Astrocyte (in vitro differentiated cells and primary cell): ENCODE results near the gene RPS6KL1. TPM values are rescaled to one million over a fixed set of nuclear protein-coding genes. Genes with fewer than 3 reads are reported as not detected.

Source experiments
- DNase-seq: peaks from one replicate; pipeline ENCODE4 v3.0.0-alpha.2; 2010; ENCODE audit warnings: low read depth
- FAIRE-seq: peaks from 2 replicates; lab custom pipeline; 2011; peaks lifted over from hg19 to GRCh38; lab: Jason Lieb, UNC
- H2AFZ ChIP-seq: 2 replicates; pipeline ENCODE4 v1.6.0; 2012; ENCODE audit warnings: low read depth, low read length, inconsistent platforms
- H3K27ac ChIP-seq: 2 replicates; pipeline ENCODE4 v1.5.1; 2011; ENCODE audit warnings: low read depth, low read length, inconsistent platforms
- H3K27me3 ChIP-seq: 2 replicates; pipeline ENCODE4 v1.6.0; 2011; ENCODE audit warnings: low read length, inconsistent platforms; ENCODE audit not compliant: insufficient read depth
- H3K36me3 ChIP-seq: 2 replicates; pipeline ENCODE4 v1.5.1; 2011; ENCODE audit warnings: low read length, inconsistent platforms; ENCODE audit not compliant: insufficient read depth
- H3K4me1 ChIP-seq: 2 replicates; pipeline ENCODE4 v1.5.1; 2011; ENCODE audit warnings: low read length, inconsistent platforms; ENCODE audit not compliant: insufficient read depth
- H3K4me2 ChIP-seq: 2 replicates; pipeline ENCODE4 v1.6.0; 2012; ENCODE audit warnings: low read length, inconsistent platforms
- H3K4me3 ChIP-seq: 2 replicates; pipeline ENCODE4 v1.5.1; 2011; ENCODE audit warnings: low read depth, mild to moderate bottlenecking, low read length, inconsistent platforms; ENCODE audit not compliant: insufficient read depth
- H3K79me2 ChIP-seq: 2 replicates; pipeline ENCODE4 v1.6.0; 2012; ENCODE audit warnings: mild to moderate bottlenecking, low read length, inconsistent platforms; ENCODE audit not compliant: insufficient read depth
- H3K9ac ChIP-seq: 2 replicates; pipeline ENCODE4 v1.6.0; 2012; ENCODE audit warnings: mild to moderate bottlenecking, low read length, inconsistent platforms
- H3K9me3 ChIP-seq: 2 replicates; pipeline ENCODE4 v1.5.1; 2012; ENCODE audit warnings: low read depth, mild to moderate bottlenecking, low read length, inconsistent platforms; ENCODE audit not compliant: insufficient read depth
- H4K20me1 ChIP-seq: 2 replicates; pipeline ENCODE4 v1.6.0; 2012; ENCODE audit warnings: low read length, inconsistent platforms; ENCODE audit not compliant: insufficient read depth
- H3K27ac Mint-ChIP-seq: one replicate; pipeline ENCODE4 v1.8.0; 2021; ENCODE audit warnings: mild to moderate bottlenecking, mixed read lengths; ENCODE audit not compliant: unreplicated experiment
- H3K27me3 Mint-ChIP-seq: one replicate; pipeline ENCODE4 v1.8.0; 2021; ENCODE audit warnings: low read depth, mixed read lengths; ENCODE audit not compliant: unreplicated experiment
- H3K36me3 Mint-ChIP-seq: one replicate; pipeline ENCODE4 v1.8.0; 2021; ENCODE audit warnings: low read depth, mixed read lengths; ENCODE audit not compliant: unreplicated experiment
- H3K4me1 Mint-ChIP-seq: one replicate; pipeline ENCODE4 v1.8.0; 2021; ENCODE audit warnings: low read depth, mixed read lengths; ENCODE audit not compliant: unreplicated experiment
- H3K4me3 Mint-ChIP-seq: one replicate; pipeline ENCODE4 v1.8.0; 2021; ENCODE audit warnings: mild to moderate bottlenecking, moderate library complexity, mixed read lengths; ENCODE audit not compliant: unreplicated experiment
- H3K9me3 Mint-ChIP-seq: one replicate; pipeline ENCODE4 v1.8.0; 2021; ENCODE audit warnings: mild to moderate bottlenecking, mixed read lengths; ENCODE audit not compliant: unreplicated experiment
- EZH2 ChIP-seq: IDR thresholded peaks from 2 replicates; pipeline ENCODE4 v1.6.1; 2012; ENCODE audit warnings: mild to moderate bottlenecking, low read length, inconsistent platforms; ENCODE audit not compliant: insufficient read depth
- total RNA-seq: library from RNA; stranded (reverse); gene quantifications from 2 replicates; pipeline ENCODE4 v1.2.1, GENCODE V29; 2021
- TF ChIP-seq, protein P1 (sequence below): IDR thresholded peaks from 2 replicates; pipeline ENCODE4 v1.5.1; 2011; ENCODE audit warnings: low read depth, mild to moderate bottlenecking, inconsistent platforms, low read length, moderate library complexity; ENCODE audit not compliant: insufficient read depth

The RPS6KL1 gene
- total RNA-seq, 1 donor from 2014 or later, result 1.7 TPM

GRCh38 chr14:74917178-74917543 lies 5.9 kb downstream of the RPS6KL1 start:
- no peak overlapping the region for H2AFZ ChIP-seq
- peaks cover 5% of the 10 kb centered on the region for H3K27me3 Mint-ChIP-seq
- FAIRE-seq (no peak), DNase-seq (no peak)
- no peaks in the 10 kb centered on the region for H3K79me2 ChIP-seq
- H3K36me3 ChIP-seq, result no peaks in the 10 kb centered on the region
- TF ChIP-seq EZH2, result no peak
- TF ChIP-seq, protein P1, sequence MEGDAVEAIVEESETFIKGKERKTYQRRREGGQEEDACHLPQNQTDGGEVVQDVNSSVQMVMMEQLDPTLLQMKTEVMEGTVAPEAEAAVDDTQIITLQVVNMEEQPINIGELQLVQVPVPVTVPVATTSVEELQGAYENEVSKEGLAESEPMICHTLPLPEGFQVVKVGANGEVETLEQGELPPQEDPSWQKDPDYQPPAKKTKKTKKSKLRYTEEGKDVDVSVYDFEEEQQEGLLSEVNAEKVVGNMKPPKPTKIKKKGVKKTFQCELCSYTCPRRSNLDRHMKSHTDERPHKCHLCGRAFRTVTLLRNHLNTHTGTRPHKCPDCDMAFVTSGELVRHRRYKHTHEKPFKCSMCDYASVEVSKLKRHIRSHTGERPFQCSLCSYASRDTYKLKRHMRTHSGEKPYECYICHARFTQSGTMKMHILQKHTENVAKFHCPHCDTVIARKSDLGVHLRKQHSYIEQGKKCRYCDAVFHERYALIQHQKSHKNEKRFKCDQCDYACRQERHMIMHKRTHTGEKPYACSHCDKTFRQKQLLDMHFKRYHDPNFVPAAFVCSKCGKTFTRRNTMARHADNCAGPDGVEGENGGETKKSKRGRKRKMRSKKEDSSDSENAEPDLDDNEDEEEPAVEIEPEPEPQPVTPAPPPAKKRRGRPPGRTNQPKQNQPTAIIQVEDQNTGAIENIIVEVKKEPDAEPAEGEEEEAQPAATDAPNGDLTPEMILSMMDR, result no peak
- H4K20me1 ChIP-seq, result no peaks in the 10 kb centered on the region
- no peak overlapping the region for H3K27ac Mint-ChIP-seq
- no peak overlapping the region for H3K9ac ChIP-seq
- H3K9me3 ChIP-seq, result no peaks in the 10 kb centered on the region
- H3K9me3 Mint-ChIP-seq, result no peaks in the 10 kb centered on the region
- H3K4me2 ChIP-seq, result no peak overlapping the region
- peaks cover 5% of the 10 kb centered on the region for H3K4me1 Mint-ChIP-seq
- no peaks in the 10 kb centered on the region for H3K36me3 Mint-ChIP-seq
- no peak overlapping the region for H3K4me3 ChIP-seq
- H3K27ac ChIP-seq, result no peak overlapping the region
- H3K4me3 Mint-ChIP-seq, result no peak overlapping the region
- no peaks in the 10 kb centered on the region for H3K27me3 ChIP-seq
- peaks cover 8% of the 10 kb centered on the region for H3K4me1 ChIP-seq

DNA sequence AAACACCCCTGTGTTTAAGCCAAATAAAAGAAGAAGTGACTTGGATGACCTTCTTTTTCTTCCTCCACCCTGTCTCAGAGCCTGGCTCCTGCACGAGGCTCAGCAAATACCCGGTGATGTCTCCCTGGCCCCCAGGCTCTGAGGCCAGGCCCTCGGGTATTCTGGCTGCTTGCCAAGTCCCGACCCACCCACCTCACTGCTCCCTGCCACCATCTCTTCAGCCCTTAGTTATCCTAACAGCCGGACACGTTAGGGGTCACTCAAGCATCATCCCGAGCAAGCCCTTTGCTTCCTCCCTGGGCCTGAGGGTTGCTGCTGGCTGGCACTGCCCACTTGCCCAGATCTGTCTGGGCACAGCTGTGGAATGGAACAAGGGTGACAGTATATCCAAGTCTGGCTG lies 7.2 kb downstream of the RPS6KL1 start:
- H3K36me3 ChIP-seq, result no peaks in the 10 kb centered on the region
- H3K9ac ChIP-seq, result no peak overlapping the region
- no peak overlapping the region for H3K4me2 ChIP-seq
- no peaks in the 10 kb centered on the region for H3K9me3 ChIP-seq
- no peak overlapping the region for H3K4me3 ChIP-seq
- H3K27me3 Mint-ChIP-seq, result peaks cover 4% of the 10 kb centered on the region
- DNase-seq (no peak), FAIRE-seq (no peak)
- H3K4me3 Mint-ChIP-seq, result no peak overlapping the region
- H3K27me3 ChIP-seq, result no peaks in the 10 kb centered on the region
- H3K79me2 ChIP-seq, result no peaks in the 10 kb centered on the region
- H3K36me3 Mint-ChIP-seq, result no peaks in the 10 kb centered on the region
- peaks cover 5% of the 10 kb centered on the region for H3K4me1 Mint-ChIP-seq
- no peak for TF ChIP-seq EZH2
- TF ChIP-seq, protein P1, result no peak
- H2AFZ ChIP-seq, result no peak overlapping the region
- peaks cover 8% of the 10 kb centered on the region for H3K4me1 ChIP-seq
- no peak overlapping the region for H3K27ac Mint-ChIP-seq
- H3K27ac ChIP-seq, result no peak overlapping the region
- no peaks in the 10 kb centered on the region for H3K9me3 Mint-ChIP-seq
- H4K20me1 ChIP-seq, result no peaks in the 10 kb centered on the region

DNA sequence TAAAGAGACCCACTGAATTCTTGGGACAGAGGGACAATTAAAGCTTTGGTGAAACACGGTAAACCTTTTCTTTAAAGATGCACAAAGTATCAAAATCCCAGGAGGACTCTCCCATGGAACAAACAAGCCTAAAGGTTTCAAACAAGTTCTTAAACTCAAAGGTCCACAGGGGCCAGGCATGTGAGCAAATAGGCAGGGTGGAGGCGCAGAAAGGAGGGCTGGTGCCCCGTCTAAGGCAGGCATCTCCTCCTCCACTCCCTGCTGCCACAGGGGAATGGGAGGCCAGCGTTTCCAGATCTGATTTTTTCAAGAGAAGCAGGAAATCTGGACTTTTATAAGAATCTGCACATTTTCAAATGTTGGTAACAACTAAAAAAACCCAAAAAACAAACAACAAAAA lies 7.6 kb downstream of the RPS6KL1 start:
- H3K27me3 Mint-ChIP-seq, result peaks cover 4% of the 10 kb centered on the region
- no peaks in the 10 kb centered on the region for H4K20me1 ChIP-seq
- H3K9ac ChIP-seq, result no peak overlapping the region
- no peak overlapping the region for H3K4me3 ChIP-seq
- TF ChIP-seq, protein P1, result no peak
- no peak for TF ChIP-seq EZH2
- H2AFZ ChIP-seq, result no peak overlapping the region
- H3K4me1 Mint-ChIP-seq, result peaks cover 5% of the 10 kb centered on the region
- no peak overlapping the region for H3K4me2 ChIP-seq
- no peaks in the 10 kb centered on the region for H3K9me3 Mint-ChIP-seq
- no peaks in the 10 kb centered on the region for H3K27me3 ChIP-seq
- no peak for FAIRE-seq
- no peak overlapping the region for H3K4me3 Mint-ChIP-seq
- no peaks in the 10 kb centered on the region for H3K79me2 ChIP-seq
- no peaks in the 10 kb centered on the region for H3K9me3 ChIP-seq
- no peak overlapping the region for H3K27ac Mint-ChIP-seq
- no peak overlapping the region for H3K27ac ChIP-seq
- H3K4me1 ChIP-seq, result peaks cover 8% of the 10 kb centered on the region
- no peaks in the 10 kb centered on the region for H3K36me3 Mint-ChIP-seq
- H3K36me3 ChIP-seq, result no peaks in the 10 kb centered on the region
- no peak for DNase-seq
